GM21619 (cell line): ENCODE results near the gene CSTPP1.
A peak's percentile ranks its signal among the peaks of the same experiment; 100 is the strongest.
"Not testable (repeated sequence)": the region's sequence is repeated elsewhere in the genome, so short reads cannot be mapped to it uniquely, and the experiment has no call there.

ENCODE experiments used
- ATAC-seq: cut with Tn5 transposase; IDR thresholded peaks from one replicate; pipeline ENCODE4 v1.9.1; 2021; ENCODE audit not compliant: unreplicated experiment

Gene CSTPP1

DNA sequence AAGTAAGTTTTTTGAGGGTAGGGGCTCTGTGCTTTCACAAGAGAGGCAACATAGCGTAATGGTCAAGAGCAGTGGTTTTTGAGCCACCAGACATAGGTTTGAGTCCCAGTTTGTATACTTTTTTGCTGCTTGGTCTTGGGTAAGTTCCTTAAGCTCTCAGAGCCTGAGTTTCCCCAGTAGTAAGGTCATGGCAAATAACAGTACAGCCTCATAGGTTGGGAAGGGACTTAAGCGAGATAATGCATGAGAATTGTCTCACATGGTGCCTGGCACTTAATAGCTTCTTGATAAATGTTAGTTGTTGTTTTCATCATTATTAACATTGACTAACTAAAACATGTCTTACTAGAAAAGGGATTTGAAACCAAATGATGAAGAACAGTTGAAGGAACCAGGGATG lies 157.0 kb downstream of the CSTPP1 start:
- no peak for ATAC-seq

DNA sequence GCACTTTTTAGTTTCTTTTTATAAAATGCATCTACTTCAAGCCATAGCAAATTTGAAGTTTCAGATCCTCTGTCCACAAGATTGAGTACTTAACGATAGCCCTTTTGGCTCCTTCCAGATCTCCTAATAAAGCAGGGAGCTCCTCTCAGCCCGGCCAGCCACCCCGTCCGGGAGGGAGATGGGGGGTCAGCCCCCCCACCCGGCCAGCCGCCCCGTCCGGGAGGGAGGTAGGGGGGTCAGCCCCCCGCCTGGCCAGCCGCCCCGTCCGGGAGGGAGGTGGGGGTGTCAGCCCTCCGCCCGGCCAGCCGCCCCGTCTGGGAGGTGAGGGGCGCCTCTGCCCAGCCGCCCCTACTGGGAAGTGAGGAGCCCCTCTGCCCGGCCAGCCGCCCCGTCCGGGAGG lies 160.3 kb downstream of the CSTPP1 start:
- not testable (repeated sequence) for ATAC-seq

DNA sequence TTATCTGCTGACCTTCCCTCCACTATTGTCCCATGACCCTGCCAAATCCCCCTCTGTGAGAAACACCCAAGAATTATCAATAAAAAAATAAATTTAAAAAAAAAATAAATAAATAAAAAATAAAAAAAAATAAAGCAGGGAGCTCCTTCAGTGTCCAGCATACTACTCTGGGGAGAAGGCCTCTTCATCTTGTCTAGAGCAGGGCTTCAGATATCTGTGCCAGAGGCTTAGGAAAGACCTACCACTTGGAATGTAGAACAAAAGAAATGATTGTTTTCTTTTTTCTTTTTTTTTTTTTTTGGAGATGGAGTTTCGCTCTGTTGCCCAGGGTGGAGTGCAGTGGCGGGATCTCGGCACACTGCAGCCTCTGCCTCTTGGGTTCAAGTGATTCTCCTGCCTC lies 161.7 kb downstream of the CSTPP1 start:
- not testable (repeated sequence) for ATAC-seq

DNA sequence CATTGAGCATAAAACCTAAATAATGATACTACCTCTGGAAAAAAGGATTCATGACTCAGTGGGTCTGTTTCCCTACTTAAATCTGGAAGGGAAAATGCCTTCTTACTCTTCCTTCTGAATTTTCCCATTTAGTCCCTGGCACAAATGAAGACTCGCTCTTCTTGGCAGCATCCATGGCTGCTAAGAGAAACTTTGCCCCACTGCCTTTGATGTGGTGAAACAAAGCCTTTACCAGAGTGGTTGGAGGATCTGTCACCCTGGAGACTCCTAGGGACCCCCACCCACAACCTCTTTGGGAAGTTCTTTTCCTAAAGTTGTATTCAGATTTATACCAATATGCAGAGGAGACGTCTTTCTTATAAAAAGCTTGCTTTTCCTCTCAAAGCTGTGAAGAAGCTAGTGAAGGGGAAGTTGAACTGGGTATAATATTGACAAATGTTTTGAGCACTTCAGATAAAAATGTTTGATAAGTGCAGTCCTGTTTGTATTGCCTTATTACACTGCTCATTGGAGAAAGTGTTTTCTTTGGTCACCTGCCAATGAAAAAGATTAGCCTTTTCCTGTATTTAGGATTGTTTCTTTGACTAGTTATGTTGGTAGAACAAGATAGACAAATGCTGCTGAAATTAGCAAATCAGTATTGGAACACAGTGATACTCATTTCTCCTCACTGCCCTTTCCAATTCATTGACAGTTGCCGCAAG lies 162.8 kb downstream of the CSTPP1 start:
- no peak for ATAC-seq

DNA sequence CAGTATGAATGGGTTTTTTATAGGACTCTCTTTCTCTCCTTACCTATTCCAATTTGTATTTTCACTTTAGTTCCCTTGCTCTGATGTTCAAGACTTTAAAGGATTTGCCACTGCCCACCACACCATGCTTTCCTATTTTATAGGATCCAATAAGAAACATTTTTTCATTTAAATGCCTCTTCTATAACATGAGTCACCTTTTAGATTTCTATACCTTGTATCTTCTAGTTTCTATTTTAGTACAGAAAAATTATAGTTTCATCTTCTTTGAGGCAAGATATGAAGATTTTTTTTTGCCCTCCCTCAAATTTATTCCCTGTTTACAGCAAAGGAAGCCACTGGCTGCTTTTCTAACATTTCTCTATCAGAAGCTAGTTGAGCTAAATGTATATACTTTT lies 163.4 kb downstream of the CSTPP1 start:
- ATAC-seq, result no peak

DNA sequence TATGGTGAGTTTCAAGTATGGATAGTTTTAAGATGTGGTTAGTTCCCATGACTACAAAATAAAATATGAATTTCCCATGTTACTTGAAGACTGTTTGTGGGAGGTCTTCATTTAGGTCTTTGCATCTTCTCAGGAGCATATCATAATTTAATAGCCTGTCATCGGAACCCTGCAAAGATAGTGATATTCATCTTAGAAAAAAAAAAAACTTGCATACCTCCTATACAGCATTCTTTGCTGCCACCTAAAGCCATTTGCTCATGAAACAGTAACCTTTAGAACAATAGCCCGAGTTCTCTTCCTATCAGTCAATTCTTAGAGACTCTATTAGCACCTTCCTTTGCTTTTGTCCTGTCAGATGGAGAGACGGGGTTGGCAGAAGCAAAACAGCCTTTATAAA lies 164.8 kb downstream of the CSTPP1 start:
- ATAC-seq, result no peak

DNA sequence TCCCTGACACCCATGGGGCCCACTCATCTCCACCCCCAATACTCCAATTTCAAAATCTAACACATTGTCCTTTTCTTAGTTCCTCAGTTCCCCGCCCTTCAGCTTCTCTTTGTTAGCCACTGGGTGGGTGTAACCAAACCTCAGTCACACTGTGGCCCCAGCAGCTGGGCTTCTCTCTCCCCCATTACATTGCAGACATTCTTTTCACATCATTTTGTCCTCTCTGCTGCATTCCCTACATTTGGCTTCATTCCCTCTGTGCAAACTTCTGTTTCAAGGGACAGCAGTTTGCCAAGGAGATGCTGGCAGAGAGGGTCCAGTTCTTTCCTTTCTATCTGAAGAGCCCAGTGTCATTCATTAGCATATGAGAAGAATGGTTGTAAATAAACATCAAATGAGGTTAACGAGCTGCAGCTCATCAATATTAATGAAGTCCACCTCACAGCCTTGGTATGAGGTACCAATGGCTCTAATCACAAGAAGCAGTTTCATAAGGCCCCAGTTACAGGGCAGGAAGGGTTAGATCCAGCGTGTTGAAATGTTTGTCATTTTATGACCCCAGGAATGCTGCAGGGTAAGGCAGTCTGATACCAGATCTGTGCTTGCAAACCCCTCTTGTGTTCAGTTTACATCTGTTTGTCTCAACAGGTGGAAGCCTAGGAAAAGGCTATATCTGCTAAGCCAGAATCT lies 167.8 kb downstream of the CSTPP1 start:
- no peak for ATAC-seq

DNA sequence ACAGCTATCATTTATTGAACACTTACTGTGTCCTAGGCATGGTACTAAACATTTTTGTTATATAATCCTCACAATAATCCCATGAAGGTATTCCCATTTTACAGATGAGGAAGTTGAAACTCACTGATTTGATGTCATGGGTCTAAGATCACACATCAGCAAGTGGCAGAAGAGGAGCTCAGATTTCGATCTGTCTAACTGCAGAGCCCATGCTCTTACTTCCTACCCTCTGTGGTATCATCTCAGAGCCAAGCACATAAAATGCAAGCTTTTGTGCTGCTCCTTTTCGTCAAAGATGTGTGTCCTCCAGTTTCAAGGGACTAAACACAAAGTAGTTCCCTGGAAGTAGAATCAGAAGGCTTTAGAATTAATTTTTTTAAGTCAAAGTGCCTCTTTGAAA lies 169.0 kb downstream of the CSTPP1 start:
- ATAC-seq, result no peak

DNA sequence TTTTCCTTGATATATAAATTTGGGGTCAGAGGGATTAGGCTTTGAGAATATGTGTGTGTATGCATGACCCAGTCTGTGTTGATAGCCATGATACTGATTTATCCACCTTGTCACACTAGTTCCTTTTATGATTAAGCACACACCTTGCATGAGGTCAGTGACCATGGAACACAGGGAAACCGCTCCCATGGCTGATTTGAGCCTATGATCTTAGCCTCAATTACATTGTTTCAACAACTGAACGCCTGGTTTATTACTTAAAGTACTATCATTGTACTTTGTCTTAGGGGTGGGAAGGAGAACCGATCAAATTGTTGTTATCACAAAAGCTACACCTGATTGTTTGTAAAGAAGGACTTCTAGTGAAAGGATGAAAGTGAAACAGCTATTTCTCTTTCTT lies 169.4 kb downstream of the CSTPP1 start:
- no peak for ATAC-seq

DNA sequence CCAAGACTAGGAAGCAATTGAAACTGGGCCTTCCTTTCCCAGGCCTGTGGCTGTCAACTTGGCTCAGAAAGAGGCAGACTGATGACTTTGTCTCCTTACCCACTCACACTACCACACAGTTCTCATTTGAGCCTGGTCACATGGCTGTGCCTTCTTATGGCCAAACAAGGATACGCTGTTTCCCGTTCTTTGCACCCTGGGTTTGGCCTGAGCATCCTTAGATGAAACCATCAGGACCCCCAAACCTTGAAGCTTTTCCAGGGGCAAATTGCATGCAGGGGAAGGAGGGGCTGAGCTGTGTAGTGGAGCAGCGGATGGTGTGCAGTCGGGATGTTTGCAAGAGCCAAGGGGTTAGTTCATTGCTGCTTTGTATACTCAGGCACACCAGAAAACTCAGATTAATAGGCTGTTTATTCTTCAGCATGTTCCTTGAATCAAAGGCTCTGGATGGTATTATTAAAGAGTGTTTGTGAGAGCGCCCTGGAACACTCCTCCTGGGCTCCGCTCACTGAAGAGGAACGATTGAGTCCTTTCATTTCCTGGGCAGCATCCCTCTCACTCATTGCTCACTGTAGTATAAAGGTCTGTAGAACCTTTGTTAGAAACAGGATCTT lies 170.3 kb downstream of the CSTPP1 start:
- ATAC-seq, result no peak

DNA sequence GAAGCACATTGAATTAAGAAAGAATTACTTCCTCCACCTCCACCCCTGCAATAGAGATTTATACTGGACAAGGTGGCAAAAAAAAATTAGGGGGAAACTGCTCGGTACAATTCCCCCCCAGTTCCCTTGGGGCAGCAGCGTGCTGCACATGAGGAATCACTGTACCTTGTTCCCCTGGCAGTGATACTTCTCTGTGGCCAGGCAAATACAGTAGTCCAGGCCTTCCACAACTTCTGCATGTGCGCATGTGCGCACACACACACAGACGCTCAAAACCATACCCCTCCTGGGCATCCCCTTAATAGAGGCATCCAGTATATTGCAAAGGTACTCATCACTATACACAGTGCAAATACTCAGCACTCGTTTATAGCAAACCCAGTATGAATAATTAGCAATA lies 171.2 kb downstream of the CSTPP1 start:
- ATAC-seq, result no peak

DNA sequence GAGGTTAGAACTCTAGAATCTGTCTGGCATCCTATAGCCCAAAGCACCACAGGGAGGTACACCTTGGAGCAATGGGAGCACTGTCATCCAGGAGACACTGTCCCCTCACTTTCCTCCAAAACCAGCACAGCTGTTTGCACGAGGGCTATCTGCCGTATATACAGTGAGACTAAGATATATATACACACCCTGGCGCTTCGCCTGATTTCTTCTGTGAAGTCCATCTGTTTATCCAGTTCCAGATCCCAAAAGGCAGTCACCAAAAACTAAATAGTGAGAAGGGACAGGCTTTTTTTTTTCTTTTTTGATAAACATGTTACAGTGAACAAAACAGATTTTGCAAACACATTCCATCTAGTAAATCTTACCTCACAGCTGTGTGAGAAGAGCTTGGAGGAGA lies 171.7 kb downstream of the CSTPP1 start:
- ATAC-seq, result no peak

DNA sequence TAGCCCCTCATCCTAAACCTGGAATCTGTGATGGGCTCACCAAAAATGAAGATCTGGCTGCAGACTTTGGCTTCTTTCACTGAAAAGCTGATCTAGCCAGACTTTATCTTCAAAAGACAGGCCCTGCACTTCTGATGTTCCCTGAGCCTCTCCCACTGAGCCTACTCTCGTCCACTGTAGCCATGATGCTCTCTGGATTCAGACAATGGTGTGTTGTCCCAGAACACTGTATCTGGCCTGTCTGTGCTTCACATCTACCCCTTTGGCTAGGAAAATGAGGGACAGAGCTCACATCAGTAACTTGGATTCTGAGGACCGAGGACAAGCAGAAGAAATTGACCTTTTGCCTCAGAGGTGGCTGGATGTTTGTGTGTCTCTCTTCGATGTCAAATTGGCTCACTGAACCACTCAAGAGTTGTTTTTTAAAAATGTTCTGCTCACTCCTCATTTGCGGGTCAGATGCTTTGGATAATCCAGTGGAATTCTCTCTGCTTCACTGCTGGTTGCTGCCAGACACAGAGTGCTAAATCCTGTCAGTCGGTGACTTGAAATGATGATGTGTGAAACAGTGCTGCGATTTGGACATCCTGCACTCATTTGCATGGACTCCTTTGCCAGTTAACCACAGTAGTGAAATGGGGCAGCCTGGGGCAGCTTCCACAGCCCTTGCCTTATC lies 172.6 kb downstream of the CSTPP1 start:
- ATAC-seq, result no peak

DNA sequence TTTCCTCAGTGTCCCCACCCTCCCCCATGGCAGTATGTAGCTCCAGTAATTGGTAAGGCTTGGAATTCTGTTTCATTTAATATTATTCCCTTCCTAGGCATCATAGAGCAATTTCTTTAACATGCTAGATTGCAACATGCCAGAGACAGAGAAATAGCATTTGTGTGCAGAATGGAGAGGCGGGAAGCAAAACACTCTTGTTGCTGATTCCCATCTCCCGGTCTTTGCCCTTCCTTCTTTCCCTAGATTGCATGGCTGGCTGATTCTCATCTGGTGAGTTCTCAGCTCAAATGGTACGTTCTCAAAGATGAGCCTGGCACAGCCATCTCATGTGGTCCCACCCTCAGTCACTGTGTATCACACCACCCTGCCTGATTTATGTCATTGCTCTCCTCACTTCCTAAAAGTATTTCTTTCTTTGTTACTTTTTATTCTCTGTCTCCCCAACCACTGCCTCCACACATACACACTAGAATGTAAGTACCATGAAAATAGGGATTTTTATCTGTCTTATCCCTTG lies 173.2 kb downstream of the CSTPP1 start:
- ATAC-seq, result no peak

DNA sequence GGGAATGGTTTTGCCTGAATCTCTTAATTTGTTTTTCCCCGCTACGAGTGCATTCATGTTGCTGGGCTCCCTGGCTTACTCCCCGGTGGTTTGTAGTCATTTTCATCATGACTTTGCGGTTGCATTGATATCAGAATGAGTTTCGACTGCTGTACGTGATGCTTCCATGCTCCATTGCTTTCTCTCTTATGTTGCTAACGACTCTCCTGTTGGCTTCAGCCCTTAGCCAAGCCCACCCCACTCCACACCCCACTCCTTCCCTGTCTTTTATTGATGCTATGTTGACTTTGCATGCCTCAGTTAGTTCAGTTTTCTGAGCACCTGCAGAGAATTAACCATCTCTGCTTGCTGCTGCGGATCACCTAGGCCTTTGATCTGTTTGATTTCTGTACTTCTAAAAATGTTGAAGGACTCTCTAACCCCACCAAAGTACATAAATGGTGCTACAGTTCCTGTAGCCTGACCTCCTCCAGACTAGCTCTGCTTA lies 174.8 kb downstream of the CSTPP1 start:
- peak; percentile 87 for ATAC-seq

DNA sequence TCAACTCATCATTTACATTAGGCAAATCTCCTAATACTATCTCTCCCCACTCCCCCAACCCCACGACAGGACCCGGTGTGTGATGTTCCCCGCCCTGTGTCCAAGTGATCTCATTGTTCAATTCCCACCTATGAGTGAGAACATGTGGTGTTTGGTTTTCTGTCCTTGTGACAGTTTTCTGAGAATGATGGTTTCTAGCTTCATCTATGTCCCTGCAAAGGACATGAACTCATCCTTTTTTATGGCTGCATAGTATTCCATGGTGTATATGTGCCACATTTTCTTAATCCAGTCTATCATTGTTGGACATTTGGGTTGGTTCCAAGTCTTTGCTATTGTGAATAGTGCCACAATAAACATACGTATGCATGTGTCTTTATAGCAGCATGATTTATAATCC lies 176.4 kb downstream of the CSTPP1 start:
- not testable (repeated sequence) for ATAC-seq

DNA sequence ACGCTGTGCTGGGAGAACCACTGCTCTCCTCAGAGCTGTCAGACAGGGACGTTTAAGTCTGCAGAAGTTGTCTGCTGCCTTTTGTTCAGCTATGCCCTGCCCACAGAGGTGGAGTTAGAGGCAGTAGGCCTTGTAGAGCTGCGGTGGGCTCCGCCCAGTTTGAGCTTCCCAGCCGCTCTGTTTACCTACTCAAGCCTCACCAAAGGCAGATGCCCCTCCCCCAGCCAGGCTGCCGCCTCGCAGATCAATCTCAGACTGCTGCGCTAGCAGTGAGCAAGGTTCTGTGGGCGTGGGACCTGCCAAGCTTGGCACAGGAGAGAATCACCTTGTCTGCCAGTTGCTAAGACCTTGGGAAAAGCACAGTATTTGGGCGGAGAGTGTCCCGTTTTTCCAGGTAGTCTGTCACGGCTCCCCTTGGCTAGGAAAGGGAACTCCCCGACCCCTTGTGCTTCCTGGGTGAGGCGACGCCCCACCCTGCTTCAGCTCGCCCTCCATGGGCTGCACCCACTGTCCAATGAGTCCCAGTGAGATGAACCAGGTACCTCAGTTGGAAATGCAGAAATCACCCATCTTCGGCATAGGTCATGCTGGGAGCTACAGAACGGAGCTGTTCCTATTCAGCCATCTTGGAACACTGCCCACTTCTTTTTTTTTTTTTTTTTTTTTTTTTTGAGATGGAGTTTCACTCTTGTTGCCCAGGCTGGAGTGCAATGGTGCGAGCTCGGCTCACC lies 182.6 kb downstream of the CSTPP1 start:
- ATAC-seq, result not testable (repeated sequence)

DNA sequence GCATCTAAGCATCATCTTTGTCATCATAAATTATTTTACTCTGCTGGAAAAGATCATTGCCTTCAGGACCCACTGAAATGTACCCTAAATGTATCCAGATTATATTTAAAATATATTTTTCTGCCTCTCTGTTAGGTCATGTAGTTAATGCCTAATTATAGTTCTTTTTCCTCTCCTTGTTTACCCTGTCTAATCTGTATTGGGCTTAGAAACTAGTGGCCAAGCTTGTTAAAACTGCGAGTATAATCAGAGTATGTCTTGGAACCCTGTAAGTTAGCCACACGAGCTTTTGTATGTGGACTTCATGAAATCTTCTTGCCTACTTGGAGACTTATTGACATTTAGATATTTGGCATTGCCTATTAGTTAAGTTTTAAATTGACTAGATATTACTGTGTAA lies 184.5 kb downstream of the CSTPP1 start:
- no peak for ATAC-seq

DNA sequence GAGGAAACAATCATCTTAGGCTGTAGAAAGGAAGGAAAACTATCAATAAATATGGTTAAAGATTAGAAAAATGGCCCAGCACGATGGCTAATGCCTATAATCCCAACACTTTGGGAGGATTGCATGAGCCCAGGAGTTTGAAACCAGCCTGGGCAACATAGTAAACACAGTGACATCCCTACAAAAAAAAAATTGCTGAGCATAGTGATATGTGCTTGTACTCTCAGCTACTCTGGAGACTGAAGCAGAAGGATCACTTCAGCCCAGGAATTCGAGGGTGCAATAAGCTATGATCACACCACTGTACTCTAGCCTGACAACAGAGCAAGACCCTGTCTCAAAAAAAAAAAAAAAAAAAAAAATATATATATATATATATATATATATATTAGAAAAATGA lies 185.2 kb downstream of the CSTPP1 start:
- ATAC-seq, result no peak

DNA sequence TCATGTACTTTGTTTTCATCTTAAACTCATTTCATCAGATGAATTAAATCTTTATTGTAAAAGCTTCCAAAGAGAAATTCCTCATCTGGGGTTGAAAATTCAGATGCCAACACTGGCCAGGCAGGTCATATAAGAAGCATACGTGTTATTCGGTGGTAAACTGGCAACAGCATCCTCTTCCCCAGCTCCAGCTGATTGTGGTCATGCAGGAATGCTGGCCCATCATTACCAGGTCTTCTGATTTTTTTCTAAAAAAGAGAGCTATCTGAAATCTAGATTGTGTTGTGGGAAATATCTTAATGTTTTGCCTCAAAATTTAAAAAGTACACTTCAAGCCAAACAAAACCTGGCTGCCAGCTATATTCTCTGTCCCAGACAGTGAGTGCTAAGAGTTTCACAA lies 186.5 kb downstream of the CSTPP1 start:
- no peak for ATAC-seq

DNA sequence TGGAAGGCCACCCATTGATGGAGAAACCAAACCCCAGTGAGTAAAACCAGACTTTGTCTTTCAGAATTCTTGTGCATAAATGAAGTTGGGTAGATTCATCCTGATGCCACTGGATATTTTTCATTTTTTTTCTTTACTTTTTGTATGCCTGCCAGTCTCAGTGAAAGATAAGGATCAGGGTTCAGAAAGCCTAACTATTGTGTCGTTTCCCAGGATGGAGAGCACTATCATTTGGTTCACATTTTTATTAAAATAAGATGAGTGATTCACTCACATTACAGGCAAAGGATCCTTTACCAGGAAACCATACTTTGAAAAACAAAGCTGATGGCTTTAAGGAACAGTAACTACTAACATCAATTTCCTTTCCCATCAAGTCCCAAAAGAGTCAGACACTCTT lies 188.1 kb downstream of the CSTPP1 start:
- no peak for ATAC-seq
